Stimulated activated CD8-positive, alpha-beta memory T cell treated with anti-CD3 and anti-CD28 coated beads, Interleukin-12 subunit alpha, Interleukin-12 subunit beta, amount 100 ng/mL, for 24 hours (primary cell): Measurements from ENCODE around the gene UEVLD.
A peak's percentile ranks its signal among the peaks of the same experiment; 100 is the strongest.
"Not testable (repeated sequence)": the region's sequence is repeated elsewhere in the genome, so short reads cannot be mapped to it uniquely, and the experiment has no call there.

Experiments used
- DNase-seq: peaks from one replicate; pipeline ENCODE4 v3.0.0-alpha.2; 2020; ENCODE audit errors: extremely low read depth

The UEVLD gene

DNA sequence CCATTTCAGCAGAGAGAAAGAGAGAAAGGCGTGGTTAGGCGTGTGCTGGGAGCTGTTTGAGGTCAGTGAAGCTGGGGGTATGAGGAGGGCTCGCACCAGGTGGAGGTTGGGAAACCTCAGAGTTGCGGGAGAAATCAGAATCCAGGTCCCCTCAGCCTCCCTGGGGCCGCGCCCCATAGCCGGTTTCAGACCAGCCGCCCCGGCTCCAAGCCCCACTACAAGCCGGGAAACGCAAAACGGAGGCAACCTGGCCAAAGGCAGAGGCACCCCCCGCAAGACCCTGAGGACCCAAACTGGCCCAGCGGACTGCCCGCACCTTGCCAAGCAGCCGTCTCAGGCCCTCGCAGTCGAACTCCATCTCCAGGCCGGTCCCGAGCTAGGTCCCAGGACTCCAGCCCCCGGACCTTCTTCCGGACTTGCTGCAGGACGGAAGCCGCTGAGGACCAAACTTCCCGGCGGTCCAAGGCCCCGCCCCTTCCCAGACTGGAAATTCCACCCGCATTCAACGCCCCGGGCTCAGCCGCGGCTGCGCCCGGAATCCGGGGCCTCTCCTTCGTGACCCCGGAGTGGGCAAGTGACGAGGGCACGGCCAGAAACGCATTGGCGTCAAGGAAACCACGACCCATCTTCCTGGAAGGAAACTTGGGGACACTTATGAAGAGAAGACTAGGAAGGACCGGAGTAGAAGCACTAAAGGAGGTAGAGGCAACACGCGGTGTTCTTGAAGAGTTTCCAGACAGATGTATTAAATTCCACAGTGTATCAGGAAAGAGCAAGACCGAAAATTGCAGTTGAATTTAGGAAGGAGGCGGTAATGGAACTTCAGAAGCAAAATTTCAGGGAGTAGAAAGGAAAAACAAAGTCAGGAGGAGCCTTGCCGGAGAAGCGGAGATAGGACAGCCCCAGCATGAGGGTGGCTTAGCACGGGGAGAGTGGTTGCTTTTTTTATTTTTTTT, at the start of gene UEVLD:
Gene UEVLD, minus strand, starts transcription at position 438 of the 956 bp plus-strand sequence. Its CDS starts 80 bp downstream, at position 358.
- DNase-seq: peak; percentile 48

DNA sequence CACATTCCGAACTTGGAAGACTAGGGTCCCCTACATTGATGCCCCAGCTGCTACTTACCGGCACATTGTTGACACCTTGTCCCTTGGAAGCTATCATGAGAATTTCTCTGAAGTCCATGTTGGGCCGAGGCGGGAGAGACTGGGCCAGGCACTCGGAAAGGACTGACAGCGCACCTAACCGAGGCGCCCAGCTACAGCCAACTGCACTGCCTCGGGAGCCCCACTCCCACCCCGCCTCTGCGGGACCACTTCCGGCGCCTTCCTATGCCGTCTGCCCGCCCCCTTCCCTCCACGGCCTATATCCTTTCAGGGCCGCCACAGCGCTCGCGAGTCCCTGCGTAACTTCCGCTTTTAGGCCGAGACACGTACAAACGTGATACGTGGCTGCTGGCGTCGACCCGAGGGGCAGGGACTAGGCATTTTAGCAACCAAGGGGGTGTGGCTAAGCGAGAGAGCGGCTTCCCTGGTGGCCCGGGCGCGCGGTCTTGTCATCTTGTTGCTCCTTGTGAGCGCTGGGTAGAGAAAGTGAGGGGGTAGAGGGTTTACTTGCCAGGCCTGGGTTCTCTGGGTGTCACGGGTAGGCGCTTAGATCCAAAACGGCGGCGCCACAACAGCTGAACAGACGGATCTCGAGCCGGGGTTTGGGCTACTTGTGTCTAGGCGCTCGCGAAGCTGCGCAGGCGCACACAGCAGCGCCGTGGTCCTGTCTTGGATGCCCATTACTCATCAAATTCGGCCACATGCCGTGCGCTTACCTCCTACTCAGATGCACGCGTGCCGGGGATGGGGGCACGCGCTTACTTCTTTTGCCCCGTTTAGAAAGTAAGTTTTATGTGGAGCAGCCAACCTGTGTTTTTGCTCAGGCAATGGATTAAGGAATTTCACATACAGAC, 45.9 kb upstream of the UEVLD start, which contains the start of gene SPTY2D1:
Gene SPTY2D1, minus strand, starts transcription at position 203 of the 893 bp plus-strand sequence. Its CDS starts 85 bp downstream, at position 118.
- DNase-seq: peak; percentile 95

DNA sequence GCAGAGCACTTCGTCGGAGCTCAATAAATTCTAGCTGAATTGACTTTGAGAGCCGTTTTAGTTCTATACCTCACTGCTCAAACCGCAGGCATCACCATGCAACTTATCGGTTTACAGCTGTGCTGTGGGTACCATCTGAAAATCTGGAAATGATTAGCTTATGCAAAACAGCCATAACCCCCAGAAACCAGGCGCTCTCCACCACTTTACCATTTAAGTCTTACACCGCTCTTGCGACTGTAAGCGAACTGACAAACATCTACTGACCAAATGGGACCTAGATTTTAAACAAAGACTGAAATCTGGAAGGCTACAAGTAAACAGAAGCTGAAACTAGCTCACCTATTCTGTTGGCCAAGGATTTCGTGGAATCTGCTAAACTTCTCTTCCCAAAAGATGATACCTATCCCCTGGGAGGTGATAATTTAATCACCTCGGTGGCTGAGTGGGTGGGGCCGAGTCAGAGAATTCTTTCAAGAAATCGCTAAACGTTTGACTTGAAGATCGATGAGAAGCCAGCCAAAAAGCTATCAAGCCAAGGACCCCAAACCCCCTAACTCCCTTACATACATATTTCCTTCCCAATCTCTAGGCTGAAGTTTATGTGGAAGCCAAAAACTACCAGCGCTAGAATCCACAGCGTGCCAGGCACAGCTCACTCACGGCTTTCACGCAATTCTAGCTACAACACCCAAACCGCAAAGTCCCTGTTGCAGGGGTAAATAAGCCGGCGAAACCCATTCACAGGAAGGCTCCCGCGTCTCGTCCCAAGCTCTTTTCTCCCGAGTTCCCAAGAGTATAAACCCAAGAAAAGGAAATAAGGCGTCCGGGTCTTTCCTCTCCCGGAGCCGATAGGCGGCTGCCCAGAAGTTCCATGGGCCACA, 45.0 kb upstream of the UEVLD start:
- no peak for DNase-seq

DNA sequence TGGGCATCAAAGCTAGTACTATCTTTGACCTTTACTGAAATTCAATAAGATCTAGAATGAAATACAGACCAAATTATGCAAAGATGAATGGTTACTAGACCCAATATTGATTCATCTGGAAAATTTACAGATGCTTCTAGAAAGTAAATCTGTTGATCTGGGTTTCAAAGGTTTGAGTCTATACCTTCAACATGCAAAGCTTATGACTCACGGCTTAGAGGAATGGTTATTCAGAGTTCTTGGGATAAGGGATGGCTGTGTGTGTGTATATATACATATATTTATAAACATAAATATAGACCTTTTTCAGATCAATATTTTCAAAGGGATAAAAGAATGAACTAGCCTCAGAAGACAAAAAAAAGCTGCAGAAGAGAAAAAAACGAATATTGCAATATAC, 44.3 kb upstream of the UEVLD start:
- no peak for DNase-seq

DNA sequence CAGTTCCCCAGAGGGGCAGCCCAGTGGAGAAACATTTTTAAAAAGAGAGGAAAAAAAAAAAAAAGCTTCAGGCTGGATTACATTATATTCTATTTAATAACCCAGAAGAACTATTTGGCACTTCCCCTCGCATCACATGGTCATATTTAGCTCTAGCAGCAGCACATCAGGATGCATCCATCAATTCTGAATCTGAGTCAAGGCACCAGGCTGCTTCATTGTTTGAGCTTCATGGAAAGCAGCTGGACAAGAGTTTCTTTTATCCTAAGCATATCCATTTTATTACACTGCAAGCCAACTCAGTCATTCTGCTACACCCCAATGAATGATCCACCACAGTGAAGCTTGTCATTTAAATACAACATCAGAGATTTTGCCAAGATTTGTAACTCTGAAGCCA, 35.6 kb upstream of the UEVLD start:
- DNase-seq: no peak

DNA sequence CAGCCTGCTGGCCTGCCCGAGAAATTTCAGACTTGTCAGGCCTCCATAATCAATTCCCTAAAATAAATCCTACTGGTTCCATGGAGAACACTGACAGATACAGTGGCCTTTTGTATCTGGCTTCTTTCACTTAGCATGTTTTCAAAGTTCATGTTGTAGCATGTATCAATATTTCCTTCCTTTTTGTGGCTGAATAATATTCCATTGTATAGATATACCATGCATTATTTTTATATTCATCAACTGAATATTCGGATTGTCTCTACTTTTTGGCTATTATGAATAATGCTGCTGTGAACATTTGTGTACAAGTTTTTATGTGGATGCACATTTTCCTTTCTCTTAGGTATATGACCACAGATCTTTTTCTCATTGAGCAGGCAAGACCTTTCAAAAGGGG, 35.2 kb upstream of the UEVLD start:
- DNase-seq: no peak

DNA sequence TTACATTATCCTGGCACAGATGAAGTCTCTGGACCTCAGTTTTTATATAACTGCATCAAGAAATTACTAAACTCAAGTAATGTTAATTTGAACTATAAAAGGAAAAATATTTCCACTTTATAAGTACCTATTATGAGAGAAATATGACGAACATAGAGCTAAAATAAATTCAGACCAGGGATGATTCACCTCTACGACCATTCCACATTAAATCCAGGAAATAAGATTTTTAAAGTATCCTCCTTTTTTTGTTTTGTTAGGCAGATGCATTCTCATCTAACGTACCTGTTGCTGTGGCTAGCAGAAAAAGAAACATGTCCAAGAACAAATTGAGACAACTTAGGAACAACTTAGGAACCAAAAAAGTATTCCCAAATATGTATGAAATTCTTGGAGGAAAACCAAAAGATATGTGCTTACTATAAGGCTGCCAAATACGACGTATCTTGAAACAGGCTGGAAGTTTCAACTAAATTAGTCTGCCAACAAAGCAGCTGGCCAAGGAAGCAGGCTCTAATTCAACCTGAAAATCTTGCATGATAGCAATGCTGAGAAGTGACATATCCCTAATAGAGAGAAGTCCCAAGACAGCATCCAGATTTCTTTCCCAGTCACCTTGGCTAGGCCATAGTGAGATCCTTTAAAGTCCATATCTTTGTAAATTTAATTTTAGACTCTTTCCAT, 29.9 kb upstream of the UEVLD start:
- DNase-seq: no peak

DNA sequence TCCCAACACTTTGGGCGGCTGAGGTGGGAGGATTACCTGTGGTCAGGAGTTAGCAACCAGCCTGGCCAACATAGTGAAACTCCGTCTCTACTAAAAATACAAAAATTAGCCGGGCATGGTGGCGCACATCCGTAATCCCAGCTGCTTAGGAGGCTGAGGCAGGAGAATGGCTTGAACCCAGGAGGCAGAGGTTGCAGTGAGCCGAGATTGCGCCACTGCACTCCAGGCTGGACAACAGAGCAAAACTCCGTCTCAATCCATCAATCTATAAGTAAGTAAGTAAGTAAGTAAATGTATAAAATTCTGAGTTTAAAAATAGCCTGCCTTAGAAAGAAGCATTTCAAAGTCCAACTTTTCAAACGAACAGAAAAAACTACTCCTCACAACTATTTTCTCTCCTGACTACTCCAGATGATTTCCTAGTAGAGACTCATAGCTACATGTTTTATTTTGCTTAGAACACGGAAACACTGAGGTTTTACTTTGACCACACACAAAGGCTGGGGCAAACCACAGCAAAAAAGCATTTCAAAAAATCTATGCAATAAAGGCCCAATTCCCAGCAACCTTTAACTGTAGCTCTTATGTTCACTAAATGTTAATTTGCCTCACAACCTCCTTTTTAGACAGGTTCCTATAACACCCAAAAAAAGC, 29.3 kb upstream of the UEVLD start:
- DNase-seq: no peak

DNA sequence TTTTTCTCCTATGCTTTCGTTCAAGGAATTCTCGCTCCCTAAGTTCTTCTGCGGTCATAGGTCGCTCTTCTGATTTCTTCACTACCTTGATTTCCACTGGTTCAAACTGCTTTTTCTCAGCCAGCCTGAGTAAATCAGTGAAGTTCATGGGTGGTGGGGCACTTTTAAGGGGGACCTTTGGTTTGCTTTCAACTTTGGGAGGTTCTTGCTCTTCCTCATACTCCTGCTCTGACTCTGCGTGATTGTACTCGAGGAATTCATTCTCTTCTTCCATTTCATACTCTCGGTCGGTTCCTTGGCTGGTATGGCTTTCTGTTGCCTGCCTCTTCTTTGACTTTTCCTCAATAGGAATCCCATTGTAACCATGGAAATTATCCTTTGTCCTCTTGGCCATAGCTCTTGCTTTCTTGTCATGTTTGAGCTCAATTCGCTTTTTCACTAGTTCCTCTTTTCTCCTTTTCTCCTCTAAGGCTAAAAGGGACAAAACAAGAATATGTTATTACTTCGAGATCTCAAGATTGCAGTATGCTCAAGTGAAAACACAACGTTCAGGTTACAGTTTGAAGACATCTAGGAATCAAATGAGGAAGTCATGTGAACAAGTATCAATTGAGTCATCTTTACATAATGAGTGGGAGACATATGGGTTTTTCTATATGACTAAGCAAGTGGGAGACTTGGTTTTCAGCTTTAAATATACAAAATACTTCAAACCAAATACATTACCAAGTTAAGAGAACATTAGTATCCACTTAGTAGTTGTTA, 27.3 kb upstream of the UEVLD start:
- no peak for DNase-seq

DNA sequence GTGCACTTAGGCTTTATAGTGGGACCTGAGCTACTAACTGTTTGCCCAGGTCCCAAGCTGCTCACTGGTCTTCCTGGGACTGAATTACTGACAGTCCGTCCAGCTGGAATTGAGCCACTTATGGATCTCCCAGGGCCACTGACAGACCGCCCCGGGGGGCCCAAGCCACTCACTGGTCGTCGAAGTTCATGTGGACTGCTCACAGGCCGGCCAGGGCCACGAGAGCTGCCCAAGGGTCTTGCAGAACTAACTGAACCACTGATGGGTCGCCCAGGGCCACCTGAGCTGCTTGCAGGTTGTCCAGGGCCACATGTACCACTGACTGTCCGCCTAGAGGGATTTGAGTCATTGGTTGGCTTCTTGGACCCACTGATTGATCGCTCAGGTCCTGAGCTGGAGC, 26.1 kb upstream of the UEVLD start:
- DNase-seq: no peak

DNA sequence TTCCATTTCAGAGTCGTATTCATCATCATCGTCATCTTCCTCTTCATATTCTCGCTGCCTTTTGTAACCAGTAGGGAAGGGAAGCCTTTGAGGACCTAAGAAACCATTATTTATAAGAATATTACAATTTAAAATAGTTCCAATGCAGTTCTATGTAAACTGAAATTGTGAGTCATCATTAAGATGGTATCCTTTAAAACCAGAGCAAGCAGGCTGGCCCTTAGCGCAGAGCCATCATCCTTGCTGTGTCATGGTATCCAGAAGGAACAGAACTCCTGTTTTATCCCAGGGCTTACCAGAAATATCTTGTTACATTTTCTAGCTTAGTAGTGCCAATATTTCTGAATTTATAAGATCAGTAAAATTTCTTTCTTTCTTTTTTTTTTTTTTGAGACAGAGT, 23.9 kb upstream of the UEVLD start:
- no peak for DNase-seq

DNA sequence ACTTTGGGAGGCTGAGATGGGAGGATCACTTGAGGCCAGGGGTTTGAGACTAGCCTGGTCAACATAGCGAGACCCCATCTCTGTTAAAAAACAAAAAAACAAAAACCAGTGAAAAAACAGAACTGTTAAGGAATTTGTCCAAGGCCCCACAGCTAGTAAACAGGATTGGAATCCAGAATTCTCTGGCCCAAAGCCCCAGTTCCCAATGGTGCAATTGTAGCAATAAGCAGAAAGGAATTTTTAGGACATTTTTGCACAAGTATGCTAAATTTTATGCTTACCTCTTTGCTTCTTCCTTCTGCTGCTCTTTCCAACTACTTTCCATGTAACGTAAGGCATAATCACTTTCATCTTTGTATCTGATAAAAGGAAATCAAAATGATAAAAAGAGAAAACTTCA, 22.7 kb upstream of the UEVLD start:
- no peak for DNase-seq

DNA sequence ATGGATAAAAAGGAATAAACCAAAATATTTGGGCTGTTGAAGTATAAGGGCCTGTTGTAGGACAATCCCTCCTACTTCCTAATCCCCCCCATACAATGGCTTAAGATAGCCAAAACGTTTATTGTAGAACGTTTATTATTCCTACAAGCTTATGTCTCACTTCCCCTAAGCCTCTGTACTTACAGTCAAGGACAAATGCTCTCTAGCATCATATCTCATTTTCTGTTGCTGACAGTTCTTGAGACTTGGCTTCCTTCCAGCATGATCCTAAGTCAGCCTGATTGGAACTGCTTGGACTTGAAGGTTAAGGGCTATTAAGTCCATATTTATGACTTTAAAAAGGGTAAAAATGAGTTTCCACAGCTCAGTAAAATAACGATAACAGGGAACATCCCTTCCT, 19.8 kb upstream of the UEVLD start:
- no peak for DNase-seq

DNA sequence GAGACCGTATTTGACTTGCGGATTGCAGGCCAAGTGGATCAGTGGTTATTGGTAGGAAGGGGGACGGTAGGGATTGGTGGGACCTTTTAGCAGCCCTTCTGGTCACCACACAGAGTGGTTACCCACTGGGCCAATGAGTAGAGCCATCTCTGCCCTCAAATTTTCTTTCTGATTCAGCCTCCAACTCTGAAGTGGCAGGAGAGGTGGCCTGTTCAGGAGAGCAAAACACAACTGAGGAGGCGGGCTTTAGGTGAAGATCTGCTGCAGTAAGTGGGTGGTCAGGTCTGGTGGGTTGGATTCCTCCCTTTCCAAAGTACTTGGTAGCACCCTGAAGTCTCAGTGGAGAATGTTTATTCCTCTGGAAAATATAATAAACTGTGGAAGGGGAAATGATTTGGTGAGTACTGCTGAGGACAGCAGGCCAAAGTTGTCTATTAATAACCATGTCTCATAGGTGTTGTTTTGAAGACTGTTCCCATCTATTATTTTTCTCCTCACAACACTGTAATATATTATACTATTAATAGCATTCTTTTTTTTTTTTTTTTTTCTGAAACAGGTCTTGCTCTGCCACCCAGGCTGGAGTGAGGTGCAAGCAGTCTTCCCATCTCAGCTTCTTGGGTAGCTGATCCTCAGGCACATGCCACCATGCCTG, 12.5 kb upstream of the UEVLD start:
- no peak for DNase-seq

DNA sequence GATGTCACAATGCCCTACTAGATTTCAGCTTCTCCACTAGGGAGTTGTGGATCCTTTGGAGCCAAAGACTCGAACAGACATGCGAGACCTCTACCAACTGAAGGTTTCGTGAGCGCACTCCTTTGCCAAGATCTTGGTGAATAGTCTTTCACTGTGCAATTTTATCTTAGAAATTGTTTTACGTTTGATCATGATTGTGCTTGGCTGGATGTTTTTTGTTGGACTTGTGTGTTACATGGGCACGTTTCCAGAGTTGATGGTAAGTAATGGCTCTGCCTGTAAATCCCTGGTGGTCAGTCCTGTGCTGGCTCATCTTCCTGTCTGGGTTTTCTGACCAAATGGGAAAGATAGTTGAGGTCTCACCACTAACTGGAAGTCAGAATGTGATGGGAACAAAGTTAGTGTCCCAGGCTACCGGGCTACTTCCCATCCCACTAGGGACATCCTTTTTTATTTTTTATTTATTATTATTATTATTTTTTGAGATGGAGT, 11.3 kb upstream of the UEVLD start, which contains the start of gene MISFA:
Gene MISFA, plus strand, starts transcription at position 51 of the 492 bp plus-strand sequence. Its CDS starts 140 bp downstream, at position 191.
- DNase-seq: no peak

DNA sequence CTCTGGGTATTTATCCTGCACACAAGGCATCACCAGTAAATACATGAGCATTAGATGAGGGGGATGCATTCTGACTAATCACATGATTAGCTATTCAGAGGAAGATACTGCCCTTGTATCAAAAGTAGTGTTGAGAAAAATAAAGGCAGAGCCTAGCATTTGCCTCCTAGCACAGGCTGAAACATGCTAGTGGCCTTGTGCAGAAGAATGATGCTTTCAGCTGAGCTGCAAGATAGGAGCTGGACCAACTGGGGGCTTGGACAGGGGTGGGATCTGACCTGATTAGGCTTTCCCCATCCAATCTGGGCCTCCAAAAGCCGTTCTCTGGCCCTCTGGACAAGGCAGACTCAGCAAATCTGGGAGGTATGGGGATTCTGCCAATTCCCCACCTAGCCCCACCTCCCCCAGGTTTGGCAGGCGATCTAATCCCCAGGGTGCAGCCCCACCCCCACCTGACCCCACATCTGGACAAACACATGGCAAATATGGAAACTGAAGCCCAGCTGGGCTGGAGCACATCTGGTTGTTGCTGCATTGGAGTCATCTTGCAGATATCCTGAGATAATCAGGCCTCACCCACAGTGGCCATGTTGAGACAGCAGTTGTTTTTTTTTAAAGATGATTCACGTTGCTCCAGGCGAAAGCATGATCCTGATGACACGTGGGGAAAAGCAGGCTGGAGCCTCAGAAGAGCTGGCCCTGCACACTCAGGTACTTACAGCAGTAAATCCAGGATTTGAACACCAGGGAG, 6.6 kb upstream of the UEVLD start:
- no peak for DNase-seq

DNA sequence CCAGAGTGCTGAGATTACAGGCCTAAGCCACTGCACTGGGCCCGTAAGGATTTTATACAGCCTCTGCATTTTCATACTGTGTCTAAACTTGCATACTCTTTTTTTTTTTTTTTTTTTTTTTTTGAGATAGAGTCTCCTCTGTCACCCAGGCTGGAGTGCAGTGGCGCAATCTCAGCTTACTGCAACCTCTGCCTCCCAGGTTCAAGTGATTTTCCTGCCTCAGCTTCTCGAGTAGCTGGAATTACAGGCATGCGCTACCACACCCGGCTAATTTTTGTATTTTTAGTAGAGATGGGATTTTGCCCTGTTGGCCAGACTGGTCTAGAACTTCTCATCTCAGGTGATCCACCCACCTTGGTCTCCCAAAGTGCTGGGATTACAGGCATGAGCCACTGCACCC, 5.6 kb upstream of the UEVLD start:
- not testable (repeated sequence) for DNase-seq

DNA sequence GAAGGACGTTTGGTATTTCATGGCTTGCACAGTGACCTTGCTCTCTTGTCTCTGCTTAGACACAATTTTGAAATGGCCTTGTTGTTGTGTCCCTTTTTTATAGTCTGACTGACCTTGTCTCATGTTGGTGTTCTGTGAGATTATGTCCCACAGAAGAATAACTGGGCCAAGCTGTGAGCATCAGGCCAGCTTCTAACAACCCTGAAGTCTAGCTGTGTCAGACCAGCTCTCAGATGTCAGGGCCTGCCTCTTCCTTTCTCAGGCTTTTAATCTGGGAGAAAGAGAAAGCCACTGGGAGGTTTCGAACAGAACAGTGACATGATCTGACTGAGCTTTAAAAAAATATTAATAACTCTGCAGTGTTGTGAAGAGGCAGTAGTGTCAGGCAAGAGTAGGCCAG, 2.0 kb upstream of the UEVLD start:
- DNase-seq: no peak
